Caco-2 (cell line): ENCODE measurements around the gene CCND2. TPM values are rescaled to one million over a fixed set of nuclear protein-coding genes. Genes with fewer than 3 reads are reported as not detected.

Experiments used
- BruUV-seq: library from RNA; stranded (reverse); fragments of 400-500 nt; replicated peaks from 2 replicates; lab custom pipeline; 2021; lab: Mats Ljungman, UMichigan
- CTCF ChIA-PET: fragments of 300-600 bp; sonication (Branson Sonifier 250); formaldehyde crosslinking; loops from one replicate; lab custom pipeline; 2022; ENCODE audit warnings: antibody characterized with exemption; lab: Charles Lee
- POLR2A ChIA-PET: fragments of 300-600 bp; sonication (Branson Sonifier 250); formaldehyde crosslinking; loops from one replicate; lab custom pipeline; 2022; ENCODE audit warnings: antibody characterized with exemption; lab: Charles Lee
- DNase-seq, 2 experiments: peaks; one replicate each; pipeline versions ENCODE4 v3.0.0 to v3.0.0-alpha.2; 2020 to 2022
- H3K27me3 ChIP-seq: replicated peaks from 2 replicates; pipeline ENCODE4 v1.6.0; 2011; ENCODE audit warnings: low read length; ENCODE audit not compliant: control insufficient read depth, insufficient read depth
- H3K36me3 ChIP-seq: 2 replicates; pipeline ENCODE4 v1.5.1; 2011; ENCODE audit warnings: low read length; ENCODE audit not compliant: control insufficient read depth, insufficient read depth
- H3K4me1 ChIP-seq: fragments of 250-450 bp; sonication (Bioruptor Pico); 2 replicates; pipeline ENCODE4 v1.5.1; 2020; ENCODE audit warnings: mild to moderate bottlenecking
- H3K4me3 ChIP-seq: 2 replicates; pipeline ENCODE4 v1.5.1; 2011; ENCODE audit warnings: low read depth, mild to moderate bottlenecking, control low read depth, low read length
- H3K9me3 ChIP-seq: fragments of 250-450 bp; sonication (Bioruptor Pico); 2 replicates; pipeline ENCODE4 v1.5.1; 2020; ENCODE audit warnings: mild to moderate bottlenecking, moderate library complexity
- H3K27ac Mint-ChIP-seq: one replicate; pipeline ENCODE4 v1.8.0; 2022; ENCODE audit warnings: mixed read lengths; ENCODE audit not compliant: unreplicated experiment
- H3K27me3 Mint-ChIP-seq: one replicate; pipeline ENCODE4 v1.8.0; 2022; ENCODE audit warnings: mixed read lengths; ENCODE audit not compliant: insufficient read depth, unreplicated experiment
- H3K36me3 Mint-ChIP-seq: one replicate; pipeline ENCODE4 v1.8.0; 2022; ENCODE audit warnings: mild to moderate bottlenecking, mixed read lengths; ENCODE audit not compliant: insufficient read depth, unreplicated experiment
- H3K4me1 Mint-ChIP-seq: one replicate; pipeline ENCODE4 v1.8.0; 2022; ENCODE audit warnings: low read depth, mixed read lengths; ENCODE audit not compliant: unreplicated experiment
- H3K4me3 Mint-ChIP-seq: one replicate; pipeline ENCODE4 v1.8.0; 2022; ENCODE audit warnings: mild to moderate bottlenecking, moderate library complexity, mixed read lengths; ENCODE audit not compliant: unreplicated experiment
- H3K9me3 Mint-ChIP-seq: one replicate; pipeline ENCODE4 v1.8.0; 2022; ENCODE audit warnings: mixed read lengths; ENCODE audit not compliant: unreplicated experiment
- CTCF ChIP-seq, 2 experiments: fragments of 200-600 bp in 1 of 2; IDR thresholded peaks; 1 replicate in 1 of 2; 2 replicates in 1 of 2; pipeline versions ENCODE4 v1.5.1 to v1.8.0; 2011 to 2022; ENCODE audit warnings: antibody characterized with exemption in 1 of 2, control low read depth in 1 of 2, inconsistent platforms in 1 of 2, low read depth in 1 of 2, low read length in 1 of 2, mild to moderate bottlenecking in 1 of 2, moderate library complexity in 1 of 2; ENCODE audit not compliant: insufficient read depth in 1 of 2, severe bottlenecking in 1 of 2, unreplicated experiment in 1 of 2
- intact Hi-C: fragments of 100-400 bp; cut with micrococcal nuclease; formaldehyde crosslinking; loops from one replicate; pipeline ENCODE4 v1.10.0; 2022; ENCODE audit not compliant: unreplicated experiment
- total RNA-seq: library from RNA; stranded (reverse); gene quantifications from 2 replicates; pipeline ENCODE4 v1.2.3, GENCODE V29; 2022

Gene CCND2
- total RNA-seq, 1 experiment from 2014 or later = 145 TPM

- CTCF ChIA-PET = no interaction called here
- H3K9me3 Mint-ChIP-seq = no peaks in the 10 kb centered on the region
- Histone ChIP-seq H3K4me3 (no peak overlapping the region), H3K27me3 (no peaks in the 10 kb centered on the region), H3K4me1 (no peaks in the 10 kb centered on the region), H3K36me3 (no peaks in the 10 kb centered on the region), H3K9me3 (no peaks in the 10 kb centered on the region)
- H3K27ac Mint-ChIP-seq = no peak overlapping the region
- intact Hi-C loops = no loop called here
- BruUV-seq = no TSS peak
- H3K4me1 Mint-ChIP-seq = no peaks in the 10 kb centered on the region
- no peaks in the 10 kb centered on the region for H3K27me3 Mint-ChIP-seq
- H3K4me3 Mint-ChIP-seq = no peak overlapping the region
- no peak for TF ChIP-seq CTCF (IDR thresholded peaks at IDR 0.05; ENCODE audit: insufficient read depth in 1 of 2, low read depth in 1 of 2, low read length in 1 of 2, severe bottlenecking in 1 of 2, unreplicated experiment in 1 of 2)
- no peak for DNase-seq
- POLR2A ChIA-PET = no interaction called here
- peaks cover 13% of the 10 kb centered on the region for H3K36me3 Mint-ChIP-seq
Measured at GRCh38 chr12:4293299-4293965, 19.9 kb downstream of the CCND2 start.

GRCh38 chr12:4293966-4294505 lies 20.5 kb downstream of the CCND2 start:
- no peaks in the 10 kb centered on the region for H3K36me3 ChIP-seq
- ChIA-PET CTCF (interaction anchor here (0.6 to 1.1 kb wide), 2 partner anchors 17 to 133 kb away, joined by 3 to 7 read pairs; no protein-coding TSS in a partner anchor), POLR2A (no interaction called here)
- H3K27ac Mint-ChIP-seq = no peak overlapping the region
- BruUV-seq = no TSS peak
- H3K4me3 ChIP-seq = no peak overlapping the region
- no peaks in the 10 kb centered on the region for H3K4me1 Mint-ChIP-seq
- H3K36me3 Mint-ChIP-seq = peaks cover 8% of the 10 kb centered on the region
- no peaks in the 10 kb centered on the region for H3K9me3 Mint-ChIP-seq
- DNase-seq = no peak
- intact Hi-C loops = no loop called here
- H3K4me1 ChIP-seq = no peaks in the 10 kb centered on the region
- H3K27me3 ChIP-seq = no peaks in the 10 kb centered on the region
- H3K27me3 Mint-ChIP-seq = no peaks in the 10 kb centered on the region
- no peak overlapping the region for H3K4me3 Mint-ChIP-seq
- H3K9me3 ChIP-seq = no peaks in the 10 kb centered on the region
- TF ChIP-seq CTCF (IDR thresholded peaks at IDR 0.05; ENCODE audit: insufficient read depth in 1 of 2, low read depth in 1 of 2, low read length in 1 of 2, severe bottlenecking in 1 of 2, unreplicated experiment in 1 of 2) = no peak

- Histone ChIP-seq H3K27me3 (no peaks in the 10 kb centered on the region), H3K4me1 (no peaks in the 10 kb centered on the region), H3K36me3 (no peaks in the 10 kb centered on the region), H3K9me3 (no peaks in the 10 kb centered on the region), H3K4me3 (no peak overlapping the region)
- ChIA-PET CTCF (no interaction called here), POLR2A (no interaction called here)
- H3K4me1 Mint-ChIP-seq = peaks cover under 1% of the 10 kb centered on the region
- H3K27ac Mint-ChIP-seq = no peak overlapping the region
- intact Hi-C loops = no loop called here
- H3K27me3 Mint-ChIP-seq = no peaks in the 10 kb centered on the region
- no TSS peak for BruUV-seq
- DNase-seq = no peak
- H3K9me3 Mint-ChIP-seq = no peaks in the 10 kb centered on the region
- no peak for TF ChIP-seq CTCF (IDR thresholded peaks at IDR 0.05; ENCODE audit: insufficient read depth in 1 of 2, low read depth in 1 of 2, low read length in 1 of 2, severe bottlenecking in 1 of 2, unreplicated experiment in 1 of 2)
- H3K4me3 Mint-ChIP-seq = no peak overlapping the region
- peaks cover 31% of the 10 kb centered on the region for H3K36me3 Mint-ChIP-seq
Measured at GRCh38 chr12:4296751-4297150, 23.2 kb downstream of the CCND2 start.
